ENCODE results near the gene RASEF.

The RASEF gene

GRCh38 chr9:82969291-82969690, 93.7 kb downstream of the RASEF start:
- Histone ChIP-seq H3K36me3 (ENCODE audit: low read length) (no peaks in the 10 kb centered on the region), H3K4me3 (ENCODE audit: insufficient read depth, low read length, poor library complexity, severe bottlenecking) (no peak overlapping the region), H3K79me2 (ENCODE audit: insufficient read depth, low read length) (no peaks in the 10 kb centered on the region), H3K9me2 (replicated peaks; ENCODE audit: insufficient read depth, low read length) (no peaks in the 10 kb centered on the region), H3K9me3 (ENCODE audit: insufficient read depth, low read length) (no peaks in the 10 kb centered on the region), H2AFZ (ENCODE audit: low read depth, low read length, severe bottlenecking) (no peak overlapping the region), H3K27ac (ENCODE audit: low read depth, low read length) (no peak overlapping the region), H3K27me3 (ENCODE audit: low read length) (no peaks in the 10 kb centered on the region), H3F3A (ENCODE audit: insufficient read depth) (no peaks in the 10 kb centered on the region), H3K9ac (ENCODE audit: low read length) (no peak overlapping the region), H4K20me1 (ENCODE audit: low read depth, low read length) (no peaks in the 10 kb centered on the region), H3K4me2 (ENCODE audit: low read depth, low read length, poor library complexity, severe bottlenecking) (no peak overlapping the region)
- no peak for TF ChIP-seq CTCF (IDR thresholded peaks at IDR 0.05; ENCODE audit: insufficient read depth, low read length, poor library complexity, severe bottlenecking)

GRCh38 chr9:82968816-82969215, 94.1 kb downstream of the RASEF start:
- no peak overlapping the region for H3K4me2 ChIP-seq (ENCODE audit: low read depth, low read length, poor library complexity, severe bottlenecking)
- no peak overlapping the region for H2AFZ ChIP-seq (ENCODE audit: low read depth, low read length, severe bottlenecking)
- no peak overlapping the region for H3K9ac ChIP-seq (ENCODE audit: low read length)
- no peaks in the 10 kb centered on the region for H3K9me2 ChIP-seq (replicated peaks; ENCODE audit: insufficient read depth, low read length)
- H3K27me3 ChIP-seq (ENCODE audit: low read length), result no peaks in the 10 kb centered on the region
- no peaks in the 10 kb centered on the region for H4K20me1 ChIP-seq (ENCODE audit: low read depth, low read length)
- H3K27ac ChIP-seq (ENCODE audit: low read depth, low read length), result no peak overlapping the region
- H3K9me3 ChIP-seq (ENCODE audit: insufficient read depth, low read length), result no peaks in the 10 kb centered on the region
- no peaks in the 10 kb centered on the region for H3K36me3 ChIP-seq (ENCODE audit: low read length)
- TF ChIP-seq CTCF (IDR thresholded peaks at IDR 0.05; ENCODE audit: insufficient read depth, low read length, poor library complexity, severe bottlenecking) (no peak), EZH2phosphoT487 (conservative IDR thresholded peaks at IDR 0.05; ENCODE audit: low read length) (no peak)
- no peaks in the 10 kb centered on the region for H3F3A ChIP-seq (ENCODE audit: insufficient read depth)
- H3K79me2 ChIP-seq (ENCODE audit: insufficient read depth, low read length), result no peaks in the 10 kb centered on the region
- H3K4me3 ChIP-seq (ENCODE audit: insufficient read depth, low read length, poor library complexity, severe bottlenecking), result no peak overlapping the region

- Histone ChIP-seq H3K79me2 (ENCODE audit: insufficient read depth, low read length) (no peaks in the 10 kb centered on the region), H3K4me3 (ENCODE audit: insufficient read depth, low read length, poor library complexity, severe bottlenecking) (no peak overlapping the region), H3K4me2 (ENCODE audit: low read depth, low read length, poor library complexity, severe bottlenecking) (no peak overlapping the region), H3K27ac (ENCODE audit: low read depth, low read length) (no peak overlapping the region), H2AFZ (ENCODE audit: low read depth, low read length, severe bottlenecking) (no peak overlapping the region), H3K27me3 (ENCODE audit: low read length) (no peaks in the 10 kb centered on the region), H4K20me1 (ENCODE audit: low read depth, low read length) (no peaks in the 10 kb centered on the region), H3F3A (ENCODE audit: insufficient read depth) (no peaks in the 10 kb centered on the region), H3K9me3 (ENCODE audit: insufficient read depth, low read length) (no peaks in the 10 kb centered on the region), H3K9ac (ENCODE audit: low read length) (no peak overlapping the region), H3K36me3 (ENCODE audit: low read length) (no peaks in the 10 kb centered on the region), H3K9me2 (replicated peaks; ENCODE audit: insufficient read depth, low read length) (no peaks in the 10 kb centered on the region)
- no peak for TF ChIP-seq CTCF (IDR thresholded peaks at IDR 0.05; ENCODE audit: insufficient read depth, low read length, poor library complexity, severe bottlenecking)
- no peak for TF ChIP-seq EZH2phosphoT487 (conservative IDR thresholded peaks at IDR 0.05; ENCODE audit: low read length)
Measured at GRCh38 chr9:82968388-82968787, 94.6 kb downstream of the RASEF start.

Measured in SU-DHL-6 (cell line).